Fibroblast of pulmonary artery (primary cell): ENCODE results near the gene SYT1.
"Not testable (repeated sequence)": the region's sequence is repeated elsewhere in the genome, so short reads cannot be mapped to it uniquely, and the experiment has no call there.

ENCODE experiments used
- DNase-seq: peaks from one replicate; pipeline ENCODE4 v3.0.0-alpha.2; 2010; ENCODE audit warnings: low read depth
- H3K4me3 ChIP-seq: replicated peaks from 2 replicates; pipeline ENCODE4 v1.5.1; 2011; ENCODE audit warnings: low read depth, mild to moderate bottlenecking, control low read depth, low read length, moderate library complexity
- TF ChIP-seq, protein P1 (sequence below): IDR thresholded peaks from 2 replicates; pipeline ENCODE4 v1.5.1; 2011; ENCODE audit warnings: mild to moderate bottlenecking, control low read depth, low read length, inconsistent platforms; ENCODE audit errors: missing control alignments

SYT1 gene

DNA sequence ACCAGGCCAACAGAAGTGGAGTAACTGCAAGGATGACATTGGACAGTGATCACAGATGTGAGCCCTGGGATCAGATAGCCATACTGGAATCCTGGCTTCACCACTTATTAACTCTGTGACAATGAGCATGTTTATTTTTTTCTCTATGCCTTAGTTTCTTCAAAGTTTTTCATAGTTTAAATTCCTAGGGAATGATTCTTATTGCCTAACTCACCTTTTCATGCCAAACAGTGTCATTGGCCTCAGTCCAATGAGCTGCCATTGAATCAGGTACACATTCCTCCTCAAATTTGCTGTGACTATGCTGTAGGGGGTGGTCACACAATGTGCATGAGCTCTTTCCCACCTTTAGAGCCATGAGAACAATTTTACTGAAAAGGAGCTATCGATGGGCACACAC lies 342.3 kb downstream of the SYT1 start:
- H3K4me3 ChIP-seq, result no peak overlapping the region
- TF ChIP-seq, protein P1, sequence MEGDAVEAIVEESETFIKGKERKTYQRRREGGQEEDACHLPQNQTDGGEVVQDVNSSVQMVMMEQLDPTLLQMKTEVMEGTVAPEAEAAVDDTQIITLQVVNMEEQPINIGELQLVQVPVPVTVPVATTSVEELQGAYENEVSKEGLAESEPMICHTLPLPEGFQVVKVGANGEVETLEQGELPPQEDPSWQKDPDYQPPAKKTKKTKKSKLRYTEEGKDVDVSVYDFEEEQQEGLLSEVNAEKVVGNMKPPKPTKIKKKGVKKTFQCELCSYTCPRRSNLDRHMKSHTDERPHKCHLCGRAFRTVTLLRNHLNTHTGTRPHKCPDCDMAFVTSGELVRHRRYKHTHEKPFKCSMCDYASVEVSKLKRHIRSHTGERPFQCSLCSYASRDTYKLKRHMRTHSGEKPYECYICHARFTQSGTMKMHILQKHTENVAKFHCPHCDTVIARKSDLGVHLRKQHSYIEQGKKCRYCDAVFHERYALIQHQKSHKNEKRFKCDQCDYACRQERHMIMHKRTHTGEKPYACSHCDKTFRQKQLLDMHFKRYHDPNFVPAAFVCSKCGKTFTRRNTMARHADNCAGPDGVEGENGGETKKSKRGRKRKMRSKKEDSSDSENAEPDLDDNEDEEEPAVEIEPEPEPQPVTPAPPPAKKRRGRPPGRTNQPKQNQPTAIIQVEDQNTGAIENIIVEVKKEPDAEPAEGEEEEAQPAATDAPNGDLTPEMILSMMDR, result no peak
- no peak for DNase-seq

DNA sequence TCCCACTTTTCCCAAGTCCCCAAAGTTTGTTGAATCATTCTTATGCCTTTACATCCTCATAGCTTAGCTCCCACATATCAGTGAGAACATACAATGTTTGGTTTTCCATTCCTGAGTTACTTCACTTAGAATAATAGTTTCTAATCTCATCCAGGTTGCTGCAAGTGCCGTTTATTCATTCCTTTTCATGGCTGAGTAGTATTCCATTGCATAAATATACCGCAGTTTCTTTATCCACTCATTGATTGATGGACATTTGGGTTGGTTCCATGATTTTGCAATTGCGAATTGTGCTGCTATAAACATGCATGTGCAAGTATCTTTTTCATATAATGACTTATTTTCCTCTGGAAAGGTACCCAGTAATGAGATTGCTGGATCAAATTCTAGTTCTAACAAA lies 345.8 kb downstream of the SYT1 start:
- not testable (repeated sequence) for DNase-seq, H3K4me3 ChIP-seq

DNA sequence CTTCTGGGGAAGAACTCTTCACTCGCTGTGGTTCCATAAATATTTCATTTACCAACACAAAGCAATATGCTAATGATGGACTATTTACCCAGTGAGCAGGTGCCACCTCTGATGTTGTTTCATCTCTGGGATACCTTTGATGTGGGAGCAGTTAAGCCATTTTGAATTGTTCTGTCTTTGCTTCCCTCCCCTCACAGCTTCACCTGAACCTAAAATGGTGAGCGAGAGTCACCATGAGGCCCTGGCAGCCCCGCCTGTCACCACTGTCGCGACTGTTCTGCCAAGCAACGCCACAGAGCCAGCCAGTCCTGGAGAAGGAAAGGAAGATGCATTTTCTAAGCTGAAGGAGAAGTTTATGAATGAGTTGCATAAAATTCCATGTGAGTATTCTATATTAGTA lies 352.7 kb downstream of the SYT1 start:
- TF ChIP-seq, protein P1, result no peak
- DNase-seq, result no peak
- no peak overlapping the region for H3K4me3 ChIP-seq

DNA sequence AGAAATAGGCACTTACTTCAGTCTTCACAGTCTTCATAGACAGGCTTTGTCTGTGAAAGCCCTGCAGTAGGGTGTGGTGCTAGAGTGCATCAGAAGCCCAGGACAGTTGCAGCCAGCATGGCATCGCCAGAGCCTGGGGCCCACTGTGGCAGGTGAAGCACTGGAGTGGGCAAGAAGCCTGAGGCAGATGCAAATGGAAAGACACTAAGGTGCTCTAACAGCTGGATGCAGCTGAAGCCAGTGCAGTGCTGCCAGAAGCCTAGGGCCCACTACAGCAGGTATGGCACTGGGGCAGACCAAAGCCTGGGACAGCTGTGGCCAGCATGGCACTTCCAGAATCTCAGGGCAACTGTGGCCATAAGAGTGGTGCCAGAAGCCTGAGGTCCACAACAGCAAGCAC lies 358.6 kb downstream of the SYT1 start:
- no peak for DNase-seq
- no peak overlapping the region for H3K4me3 ChIP-seq
- TF ChIP-seq, protein P1, result no peak

DNA sequence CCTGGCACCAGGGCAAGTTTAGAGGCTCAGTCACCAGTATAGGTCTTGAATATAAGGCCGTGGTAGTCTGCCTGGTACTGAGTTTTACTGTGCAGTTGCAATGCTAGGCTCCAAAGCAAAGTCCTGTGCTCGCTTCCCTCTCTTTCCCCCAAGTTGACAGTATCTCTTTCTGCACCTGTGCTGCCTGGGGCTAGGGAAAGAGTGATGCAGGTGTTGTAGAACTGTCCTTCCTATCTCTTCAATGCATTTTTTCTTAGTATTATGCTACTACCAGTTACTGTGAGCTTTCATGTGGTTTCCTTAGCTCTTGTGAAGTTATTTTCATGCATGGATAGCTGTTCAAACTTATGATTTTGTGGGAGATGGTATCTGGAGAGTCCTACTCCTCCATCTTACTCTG lies 359.2 kb downstream of the SYT1 start:
- no peak overlapping the region for H3K4me3 ChIP-seq
- TF ChIP-seq, protein P1, result no peak
- no peak for DNase-seq

DNA sequence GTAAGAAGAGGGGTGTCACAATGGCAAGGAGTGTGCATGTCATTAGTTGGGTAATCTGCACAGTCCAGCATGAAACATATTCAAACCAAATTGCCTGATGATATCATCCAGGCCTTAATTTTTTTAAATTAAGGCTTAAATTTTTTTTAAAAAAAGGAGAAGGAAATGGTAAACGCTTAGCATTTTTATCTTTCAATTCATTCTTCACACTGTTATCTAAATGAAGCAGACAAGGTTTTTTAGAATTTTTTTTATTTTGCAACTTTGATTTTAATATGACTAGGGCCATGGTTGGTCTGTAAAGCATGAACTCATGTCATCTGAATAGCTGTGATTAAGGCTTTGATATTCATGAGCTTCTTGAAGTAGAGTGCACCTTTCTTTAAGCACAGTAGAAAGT lies 362.5 kb downstream of the SYT1 start:
- DNase-seq, result no peak
- H3K4me3 ChIP-seq, result no peak overlapping the region
- TF ChIP-seq, protein P1, result no peak

DNA sequence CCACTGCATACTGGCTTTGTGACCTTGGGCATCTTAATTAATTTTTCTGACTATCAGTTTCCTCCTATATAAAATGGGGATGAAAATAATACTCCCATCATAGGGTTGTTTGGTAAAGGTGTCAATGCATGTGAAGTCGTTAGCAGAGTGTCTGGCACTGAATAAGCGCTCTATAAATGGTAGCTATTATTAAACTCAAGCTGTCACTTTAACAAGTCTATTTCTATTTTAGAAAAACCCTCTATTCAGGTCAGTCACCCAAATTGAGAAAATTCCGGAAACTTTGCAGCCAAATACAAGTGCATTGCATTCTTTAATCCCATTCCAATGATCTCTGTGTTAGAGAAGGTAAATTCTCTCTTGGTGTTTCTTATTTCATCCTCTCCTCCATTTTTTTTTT lies 363.1 kb downstream of the SYT1 start:
- TF ChIP-seq, protein P1, result no peak
- no peak overlapping the region for H3K4me3 ChIP-seq
- DNase-seq, result no peak

DNA sequence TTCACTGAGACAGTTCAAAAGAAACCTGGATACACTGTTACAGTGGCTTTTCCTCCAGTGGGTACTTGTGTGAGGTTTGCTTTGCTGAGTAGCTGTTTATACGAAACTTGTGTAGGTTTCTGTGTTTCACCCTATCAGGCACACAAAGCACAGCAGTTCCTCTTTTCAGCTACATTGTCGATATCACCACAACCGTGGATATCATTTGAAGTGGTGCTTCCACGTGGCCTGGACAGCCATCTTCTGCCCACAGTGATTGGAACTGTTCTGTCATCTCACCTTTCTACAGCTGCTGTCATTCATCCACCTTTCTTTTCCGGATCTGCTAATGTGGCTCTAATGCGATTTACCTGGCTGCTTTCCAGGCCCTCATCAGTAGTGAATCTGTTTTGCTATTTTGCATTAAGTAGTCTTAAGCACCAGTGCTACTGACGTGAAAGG lies 368.8 kb downstream of the SYT1 start:
- TF ChIP-seq, protein P1, result no peak
- no peak for DNase-seq
- H3K4me3 ChIP-seq, result no peak overlapping the region
